ENCODE data around the gene GNB1.

Gene GNB1

GRCh38 chr1:1929639-1930545 lies 39.0 kb upstream of the GNB1 start:
- Histone ChIP-seq H3K9ac (no peak overlapping the region), H3K9me3 (peaks cover 16% of the 10 kb centered on the region), H3K36me3 (no peaks in the 10 kb centered on the region), H3K4me1 (peaks cover 56% of the 10 kb centered on the region), H3K4me2 (peak overlapping the region; percentile 48), H4K20me1 (no peaks in the 10 kb centered on the region), H3K4me3 (no peak overlapping the region), H3K27ac (no peak overlapping the region), H3K27me3 (no peaks in the 10 kb centered on the region; the same call in 1 of the 2 replicates)
- no peak for TF ChIP-seq Cebpa-rat (IDR thresholded peaks at IDR 0.05)

DNA sequence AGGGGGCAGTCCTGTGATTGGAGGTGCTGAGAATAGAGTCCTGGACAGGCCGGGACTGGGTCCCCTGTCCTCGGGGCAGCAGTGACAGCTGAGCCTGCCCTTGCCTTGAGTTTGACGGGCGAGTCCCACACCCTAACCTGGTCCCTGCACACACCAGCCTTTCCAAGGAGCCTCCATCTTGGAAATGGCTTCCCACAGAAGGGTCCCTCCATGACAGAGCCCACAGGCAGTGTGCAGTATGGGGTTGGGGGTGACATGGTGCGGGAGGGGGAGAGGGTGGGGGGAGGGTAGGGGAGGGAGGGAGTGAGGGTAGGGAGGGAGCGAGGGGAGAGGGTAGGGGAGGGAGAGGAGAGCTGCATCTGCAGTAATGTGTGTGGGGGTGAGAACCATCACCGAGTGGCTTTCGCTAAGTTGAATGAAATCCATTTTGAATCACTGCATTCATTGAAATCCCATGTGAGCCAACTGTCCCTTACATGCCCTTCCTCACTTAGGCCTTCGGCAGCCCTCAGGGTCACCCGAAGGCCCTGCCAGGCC lies 38.3 kb upstream of the GNB1 start:
- Histone ChIP-seq H3K27me3 (no peaks in the 10 kb centered on the region; the same call in 1 of the 2 replicates), H3K9me3 (peaks cover 9% of the 10 kb centered on the region), H3K4me1 (peaks cover 63% of the 10 kb centered on the region), H4K20me1 (no peaks in the 10 kb centered on the region), H3K4me2 (peak overlapping the region; percentile 89), H3K4me3 (no peak overlapping the region), H3K9ac (no peak overlapping the region), H3K36me3 (no peaks in the 10 kb centered on the region), H3K27ac (no peak overlapping the region)
- no peak for TF ChIP-seq Cebpa-rat (IDR thresholded peaks at IDR 0.05)

DNA sequence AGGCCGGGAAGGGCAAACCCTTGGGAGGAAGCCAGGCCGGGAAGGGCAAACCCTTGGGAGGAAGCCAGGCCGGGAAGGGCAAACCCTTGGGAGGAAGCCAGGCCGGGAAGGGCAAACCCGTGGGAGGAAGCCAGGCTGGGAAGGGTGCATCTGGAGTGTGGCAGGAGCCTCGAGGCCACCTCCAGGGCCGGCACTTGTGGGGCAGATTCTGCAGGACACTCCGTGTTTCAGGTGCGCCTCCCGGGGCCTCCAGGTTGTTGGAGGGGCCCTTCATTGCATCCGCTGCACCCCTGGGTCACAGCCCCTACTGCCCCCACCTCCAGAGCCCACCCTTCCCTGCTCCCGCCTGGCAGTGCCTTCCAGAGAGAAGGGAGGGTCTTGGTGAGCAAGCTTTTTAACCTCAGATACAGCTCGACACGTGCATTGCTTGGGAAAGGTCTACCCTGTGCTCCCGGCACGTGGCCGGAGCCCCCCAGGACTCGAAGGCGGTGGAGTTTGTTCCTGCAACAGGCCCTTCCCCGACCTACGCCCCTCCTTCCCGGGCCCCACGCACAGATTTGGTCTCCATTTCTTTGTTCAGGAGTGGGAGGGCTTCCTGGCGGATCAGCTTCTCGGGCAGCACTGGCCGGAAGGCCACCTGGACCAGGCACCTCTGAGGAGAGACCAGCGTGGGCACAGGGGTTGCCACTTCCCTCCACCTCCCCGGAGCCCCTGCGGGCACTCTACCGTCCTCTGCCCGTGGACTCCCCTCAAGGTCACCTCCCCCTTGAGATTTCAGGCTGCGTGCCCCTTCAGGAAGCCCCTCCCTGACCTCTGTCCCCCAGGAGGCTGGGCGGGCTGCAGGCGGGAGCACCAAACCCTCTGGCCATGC lies 37.6 kb upstream of the GNB1 start:
- Histone ChIP-seq H3K4me1 (peaks cover 67% of the 10 kb centered on the region), H3K27ac (no peak overlapping the region), H4K20me1 (no peaks in the 10 kb centered on the region), H3K4me2 (peak overlapping the region; percentile 89), H3K9me3 (0 out of 2 replicates have a peak, but pooled peaks cover 2% of the 10 kb centered on the region), H3K4me3 (no peak overlapping the region), H3K36me3 (no peaks in the 10 kb centered on the region), H3K27me3 (no peaks in the 10 kb centered on the region; the same call in 1 of the 2 replicates), H3K9ac (no peak overlapping the region)
- no peak for TF ChIP-seq Cebpa-rat (IDR thresholded peaks at IDR 0.05)

GRCh38 chr1:1927751-1928150 lies 36.9 kb upstream of the GNB1 start:
- Histone ChIP-seq H3K27ac (peak overlapping the region; percentile 44; the same call in 1 of the 2 replicates), H3K9ac (no peak overlapping the region), H3K9me3 (no peaks in the 10 kb centered on the region), H3K4me2 (peak overlapping the region; percentile 89), H3K4me1 (peaks cover 74% of the 10 kb centered on the region), H3K27me3 (no peaks in the 10 kb centered on the region; the same call in 1 of the 2 replicates), H3K36me3 (no peaks in the 10 kb centered on the region), H3K4me3 (no peak overlapping the region), H4K20me1 (no peaks in the 10 kb centered on the region)
- TF ChIP-seq Cebpa-rat (IDR thresholded peaks at IDR 0.05) = no peak

DNA sequence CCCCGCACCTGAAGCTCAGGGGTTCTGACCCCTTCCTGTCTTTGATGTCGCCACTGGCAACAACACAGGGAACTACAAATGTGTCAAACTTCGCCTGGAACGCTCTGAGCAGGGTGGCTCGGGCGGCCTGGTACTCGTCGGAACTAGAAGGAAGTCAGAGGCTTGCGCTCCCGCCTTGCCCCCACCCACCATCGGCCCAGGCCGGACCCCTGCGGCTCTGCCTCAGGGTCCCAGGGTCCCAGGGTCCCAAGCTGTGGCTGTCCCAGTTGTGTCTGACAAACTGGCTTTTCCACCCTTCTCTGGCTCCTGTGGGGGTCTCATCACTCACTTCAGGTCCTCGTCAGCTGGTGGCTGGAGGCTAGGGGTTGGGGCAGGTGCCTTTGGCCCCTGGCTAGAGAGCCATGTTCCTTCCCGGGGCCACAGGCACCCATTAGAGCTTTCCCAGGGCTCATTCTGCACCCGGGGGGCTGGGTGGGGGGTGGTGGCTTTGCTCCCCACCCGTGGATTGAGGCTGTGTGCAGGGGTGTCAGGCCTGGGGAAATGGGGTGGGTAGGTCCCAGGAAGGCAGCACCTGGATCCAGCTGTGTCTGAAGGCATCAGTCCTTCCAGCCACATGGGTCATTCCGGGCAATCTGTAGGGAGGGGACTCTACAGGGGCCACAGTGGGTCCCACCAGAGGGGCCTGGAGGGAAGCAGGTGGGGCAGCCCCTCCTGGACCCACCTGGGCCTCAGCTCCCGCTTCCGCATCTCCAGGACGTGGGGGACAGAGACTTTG lies 36.2 kb upstream of the GNB1 start:
- H3K9ac ChIP-seq = no peak overlapping the region
- TF ChIP-seq Cebpa-rat (IDR thresholded peaks at IDR 0.05) = no peak
- H3K4me1 ChIP-seq = peaks cover 81% of the 10 kb centered on the region
- H3K9me3 ChIP-seq = no peaks in the 10 kb centered on the region
- H4K20me1 ChIP-seq = no peaks in the 10 kb centered on the region
- H3K27me3 ChIP-seq = no peaks in the 10 kb centered on the region; the same call in 1 of the 2 replicates
- H3K36me3 ChIP-seq = no peaks in the 10 kb centered on the region
- H3K27ac ChIP-seq = peak overlapping the region; percentile 44; the same call in 1 of the 2 replicates
- peak overlapping the region; percentile 89 for H3K4me2 ChIP-seq
- no peak overlapping the region for H3K4me3 ChIP-seq

- peaks cover 88% of the 10 kb centered on the region for H3K4me1 ChIP-seq
- no peak overlapping the region for H3K4me3 ChIP-seq
- no peaks in the 10 kb centered on the region; the same call in 1 of the 2 replicates for H3K27me3 ChIP-seq
- no peaks in the 10 kb centered on the region for H4K20me1 ChIP-seq
- peak overlapping the region; percentile 79; the same call in 1 of the 2 replicates for H3K27ac ChIP-seq
- H3K9me3 ChIP-seq = no peaks in the 10 kb centered on the region
- H3K36me3 ChIP-seq = no peaks in the 10 kb centered on the region
- no peak overlapping the region for H3K9ac ChIP-seq
- H3K4me2 ChIP-seq = peak overlapping the region; percentile 89
- no peak for TF ChIP-seq Cebpa-rat (IDR thresholded peaks at IDR 0.05)
Measured at GRCh38 chr1:1926346-1926811, 35.5 kb upstream of the GNB1 start.

DNA sequence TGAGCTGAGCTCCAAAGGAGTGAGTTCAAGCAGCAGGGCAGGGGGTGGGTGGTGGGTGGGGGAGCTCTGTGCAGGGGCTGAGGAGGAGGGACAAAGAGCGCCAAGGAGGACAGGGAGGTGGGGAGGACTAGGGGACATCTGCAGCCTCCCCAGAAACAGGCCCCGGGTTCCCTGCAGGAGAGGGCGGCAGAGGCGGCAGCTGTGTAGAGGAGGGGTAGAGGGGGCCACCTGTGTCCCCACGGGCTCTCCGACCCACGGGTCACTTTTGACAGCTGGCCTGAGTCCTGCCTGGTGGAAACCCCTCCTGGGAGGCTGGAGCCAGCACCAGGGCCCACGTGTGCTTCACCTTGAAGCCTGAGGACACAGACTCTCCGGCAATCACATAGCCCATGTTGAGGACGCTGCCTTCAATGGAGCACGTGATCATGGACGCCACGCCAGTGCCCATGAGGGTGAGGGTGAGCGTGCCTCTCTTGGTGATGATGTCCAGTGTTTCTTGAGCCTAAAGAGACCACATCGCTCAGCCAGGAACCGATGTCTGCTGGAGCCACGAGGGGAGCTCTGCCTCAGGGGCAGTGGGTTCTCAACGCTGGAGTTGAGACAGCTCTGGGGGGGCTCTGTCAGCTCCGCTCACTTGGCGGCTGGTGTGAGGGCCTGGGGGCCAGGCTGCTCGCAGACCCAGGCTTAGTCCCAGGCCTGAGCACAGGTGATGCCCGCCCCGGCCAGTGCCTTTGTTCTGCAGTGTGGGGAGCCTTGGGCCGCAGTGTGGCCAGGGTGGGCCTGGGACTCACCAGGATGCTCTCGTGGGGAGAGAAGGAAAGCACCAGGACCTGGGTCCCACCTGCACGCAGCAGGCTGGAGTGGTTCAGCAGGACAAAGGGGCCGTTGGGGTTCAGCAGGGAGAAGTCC lies 34.8 kb upstream of the GNB1 start:
- TF ChIP-seq Cebpa-rat (IDR thresholded peaks at IDR 0.05) = no peak
- no peaks in the 10 kb centered on the region; the same call in 1 of the 2 replicates for H3K27me3 ChIP-seq
- no peak overlapping the region for H3K4me3 ChIP-seq
- H3K4me1 ChIP-seq = peaks cover 95% of the 10 kb centered on the region
- H3K27ac ChIP-seq = peak overlapping the region; percentile 79
- no peaks in the 10 kb centered on the region for H4K20me1 ChIP-seq
- H3K4me2 ChIP-seq = peak overlapping the region; percentile 89
- H3K36me3 ChIP-seq = no peaks in the 10 kb centered on the region
- H3K9ac ChIP-seq = no peak overlapping the region
- H3K9me3 ChIP-seq = no peaks in the 10 kb centered on the region

DNA sequence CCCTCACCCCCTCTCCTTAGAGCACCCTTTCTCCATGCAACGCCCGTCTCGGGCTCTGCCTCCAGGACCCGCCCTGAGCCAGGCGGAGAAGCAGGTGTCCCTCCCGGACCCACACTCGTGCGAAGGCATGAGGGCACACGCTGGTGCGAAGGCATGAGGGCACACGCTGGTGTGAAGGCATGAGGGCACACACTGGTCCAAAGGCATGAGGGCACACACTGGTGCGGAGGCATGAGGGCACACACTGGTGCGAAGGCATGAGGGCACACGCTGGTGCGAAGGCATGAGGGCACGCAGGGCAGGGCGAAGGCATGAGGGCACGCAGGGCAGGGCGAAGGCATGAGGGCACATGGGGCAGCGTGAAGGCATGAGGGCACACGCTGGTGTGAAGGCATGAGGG lies 34.0 kb upstream of the GNB1 start:
- no peak overlapping the region for H3K4me3 ChIP-seq
- peak overlapping the region; percentile 79 for H3K27ac ChIP-seq
- TF ChIP-seq Cebpa-rat (IDR thresholded peaks at IDR 0.05) = no peak
- H3K36me3 ChIP-seq = no peaks in the 10 kb centered on the region
- H3K9ac ChIP-seq = peak overlapping the region; percentile 63; the same call in 1 of the 2 replicates
- H3K27me3 ChIP-seq = no peaks in the 10 kb centered on the region; the same call in 1 of the 2 replicates
- H4K20me1 ChIP-seq = no peaks in the 10 kb centered on the region
- no peaks in the 10 kb centered on the region for H3K9me3 ChIP-seq
- H3K4me1 ChIP-seq = peaks cover 95% of the 10 kb centered on the region
- peak overlapping the region; percentile 89 for H3K4me2 ChIP-seq
